Left ventricle myocardium inferior (tissue), 1 donor: ENCODE data around the gene NDUFAF2. TPM values are rescaled to one million over a fixed set of nuclear protein-coding genes. Genes with fewer than 3 reads are reported as not detected.

Experiments used
- DNase-seq: peaks from one replicate; pipeline ENCODE4 v3.0.0-alpha.2; 2020
- H3K27ac ChIP-seq: fragments of 200-600 bp; replicated peaks from 2 replicates; pipeline ENCODE4 v1.8.0; 2021
- H3K27me3 ChIP-seq: fragments of 200-600 bp; 2 replicates; pipeline ENCODE4 v1.8.0; 2021; ENCODE audit warnings: low read depth
- H3K36me3 ChIP-seq: fragments of 200-600 bp; 2 replicates; pipeline ENCODE4 v1.8.0; 2021
- H3K4me1 ChIP-seq: fragments of 200-600 bp; 2 replicates; pipeline ENCODE4 v1.8.0; 2021
- H3K4me3 ChIP-seq: fragments of 200-600 bp; 2 replicates; pipeline ENCODE4 v1.8.0; 2021; ENCODE audit warnings: mild to moderate bottlenecking, moderate library complexity
- H3K9me3 ChIP-seq: fragments of 200-600 bp; replicated peaks from 2 replicates; pipeline ENCODE4 v1.8.0; 2021
- intact Hi-C: fragments of 100-400 bp; cut with micrococcal nuclease; formaldehyde crosslinking; loops from one replicate; pipeline ENCODE4 v1.11.0; 2022
- total RNA-seq: library from RNA; stranded (reverse); fragmentation: NEBNext Ultra II Directional; extraction: Animal tissue kit (Norgen Biotek cat#: 25700); gene quantifications from one replicate; pipeline ENCODE4 v1.2.1, GENCODE V29; 2021
- TF ChIP-seq, protein P1 (sequence below): fragments of 200-600 bp; IDR thresholded peaks from 2 replicates; pipeline ENCODE4 v1.8.0; 2021; ENCODE audit warnings: antibody characterized with exemption, mild to moderate bottlenecking, borderline replicate concordance
- donor health status: DM: no; HTN: yes; CAD: no; lungs with severe emphysema.

Gene NDUFAF2
- total RNA-seq, 1 donor from 2014 or later, result 37.6 TPM

DNA sequence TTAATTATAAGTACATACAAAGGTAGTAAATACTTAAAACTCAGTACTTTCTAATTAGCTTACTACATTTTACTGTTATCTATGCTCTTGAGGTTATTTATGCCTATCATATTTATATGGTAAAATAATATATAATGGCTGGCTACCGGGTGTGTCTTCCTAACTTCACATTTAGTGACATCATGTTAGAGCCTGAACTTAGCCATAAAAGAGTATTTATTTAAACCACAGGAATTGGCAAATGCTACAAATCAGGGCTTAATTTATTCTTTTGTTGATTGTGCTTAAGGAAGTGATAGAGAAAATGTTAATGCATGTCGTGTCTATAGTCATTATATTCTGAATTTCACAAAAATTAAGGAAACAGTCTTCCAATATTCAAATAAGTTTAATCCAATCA, 73.1 kb downstream of the NDUFAF2 start:
- Histone ChIP-seq H3K4me3 (no peak overlapping the region), H3K27ac (no peak overlapping the region), H3K4me1 (no peaks in the 10 kb centered on the region), H3K9me3 (peaks cover 7% of the 10 kb centered on the region), H3K36me3 (no peaks in the 10 kb centered on the region), H3K27me3 (no peaks in the 10 kb centered on the region)
- TF ChIP-seq, protein P1, sequence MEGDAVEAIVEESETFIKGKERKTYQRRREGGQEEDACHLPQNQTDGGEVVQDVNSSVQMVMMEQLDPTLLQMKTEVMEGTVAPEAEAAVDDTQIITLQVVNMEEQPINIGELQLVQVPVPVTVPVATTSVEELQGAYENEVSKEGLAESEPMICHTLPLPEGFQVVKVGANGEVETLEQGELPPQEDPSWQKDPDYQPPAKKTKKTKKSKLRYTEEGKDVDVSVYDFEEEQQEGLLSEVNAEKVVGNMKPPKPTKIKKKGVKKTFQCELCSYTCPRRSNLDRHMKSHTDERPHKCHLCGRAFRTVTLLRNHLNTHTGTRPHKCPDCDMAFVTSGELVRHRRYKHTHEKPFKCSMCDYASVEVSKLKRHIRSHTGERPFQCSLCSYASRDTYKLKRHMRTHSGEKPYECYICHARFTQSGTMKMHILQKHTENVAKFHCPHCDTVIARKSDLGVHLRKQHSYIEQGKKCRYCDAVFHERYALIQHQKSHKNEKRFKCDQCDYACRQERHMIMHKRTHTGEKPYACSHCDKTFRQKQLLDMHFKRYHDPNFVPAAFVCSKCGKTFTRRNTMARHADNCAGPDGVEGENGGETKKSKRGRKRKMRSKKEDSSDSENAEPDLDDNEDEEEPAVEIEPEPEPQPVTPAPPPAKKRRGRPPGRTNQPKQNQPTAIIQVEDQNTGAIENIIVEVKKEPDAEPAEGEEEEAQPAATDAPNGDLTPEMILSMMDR, result no peak
- intact Hi-C loops, result no loop called here
- no peak for DNase-seq

DNA sequence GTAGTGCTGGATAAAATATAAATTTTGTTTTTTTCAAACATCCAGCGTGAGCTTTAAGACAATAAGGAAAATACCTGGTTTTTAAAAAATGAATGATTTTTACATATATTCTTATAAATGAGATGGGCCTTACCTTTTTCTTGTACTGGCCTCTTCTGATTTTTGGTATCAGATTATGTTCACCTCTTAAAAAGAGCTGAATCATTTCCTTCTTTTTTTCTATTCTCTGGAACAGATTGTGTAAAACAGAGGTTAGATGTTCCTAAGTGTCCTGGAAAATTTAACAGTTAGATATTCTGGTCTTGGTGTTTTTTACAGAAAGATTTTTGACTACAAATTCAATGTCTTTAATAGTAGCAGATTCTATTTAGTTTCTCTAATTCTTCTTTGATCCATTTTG, 74.6 kb downstream of the NDUFAF2 start:
- no peak overlapping the region for H3K27ac ChIP-seq
- TF ChIP-seq, protein P1, result no peak
- H3K9me3 ChIP-seq, result peaks cover 7% of the 10 kb centered on the region
- DNase-seq, result no peak
- no peaks in the 10 kb centered on the region for H3K36me3 ChIP-seq
- H3K27me3 ChIP-seq, result no peaks in the 10 kb centered on the region
- H3K4me3 ChIP-seq, result no peak overlapping the region
- H3K4me1 ChIP-seq, result peaks cover 4% of the 10 kb centered on the region
- intact Hi-C loops, result no loop called here

GRCh38 chr5:61020415-61020814, 75.4 kb downstream of the NDUFAF2 start:
- intact Hi-C loops, result no loop called here
- TF ChIP-seq, protein P1, result no peak
- H3K27me3 ChIP-seq, result no peaks in the 10 kb centered on the region
- H3K4me3 ChIP-seq, result no peak overlapping the region
- no peak overlapping the region for H3K27ac ChIP-seq
- no peaks in the 10 kb centered on the region for H3K36me3 ChIP-seq
- H3K4me1 ChIP-seq, result peaks cover 8% of the 10 kb centered on the region
- no peak for DNase-seq
- peaks cover 7% of the 10 kb centered on the region for H3K9me3 ChIP-seq

GRCh38 chr5:61023131-61023530, 78.1 kb downstream of the NDUFAF2 start:
- peaks cover 7% of the 10 kb centered on the region for H3K9me3 ChIP-seq
- no peaks in the 10 kb centered on the region for H3K36me3 ChIP-seq
- H3K27ac ChIP-seq, result no peak overlapping the region
- H3K4me1 ChIP-seq, result peaks cover 8% of the 10 kb centered on the region
- no peaks in the 10 kb centered on the region for H3K27me3 ChIP-seq
- H3K4me3 ChIP-seq, result no peak overlapping the region
- no peak for DNase-seq
- TF ChIP-seq, protein P1, result no peak
- intact Hi-C loops, result no loop called here

DNA sequence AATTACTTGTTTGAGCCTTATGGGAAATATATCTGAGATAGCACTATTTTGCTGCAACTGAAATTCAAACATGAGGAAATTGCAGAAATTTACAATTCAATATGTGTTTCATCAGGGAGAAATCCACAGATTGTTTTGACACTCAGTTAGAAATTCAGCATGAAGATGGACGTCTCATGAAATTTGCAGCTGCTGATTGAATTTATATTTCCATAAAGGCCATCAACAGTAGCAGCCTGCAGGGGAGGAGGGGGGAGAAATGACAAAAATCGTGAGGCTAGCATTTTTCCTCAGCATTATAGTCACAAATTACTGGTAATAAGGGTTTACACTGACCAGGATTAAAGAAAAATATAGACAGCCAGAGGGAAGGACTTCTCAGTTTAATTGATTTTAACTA, 81.0 kb downstream of the NDUFAF2 start:
- Histone ChIP-seq H3K4me1 (peaks cover 16% of the 10 kb centered on the region), H3K9me3 (peaks cover 7% of the 10 kb centered on the region), H3K27ac (no peak overlapping the region), H3K36me3 (no peaks in the 10 kb centered on the region), H3K27me3 (no peaks in the 10 kb centered on the region), H3K4me3 (no peak overlapping the region)
- TF ChIP-seq, protein P1, result no peak
- intact Hi-C loops, result no loop called here
- DNase-seq, result no peak

DNA sequence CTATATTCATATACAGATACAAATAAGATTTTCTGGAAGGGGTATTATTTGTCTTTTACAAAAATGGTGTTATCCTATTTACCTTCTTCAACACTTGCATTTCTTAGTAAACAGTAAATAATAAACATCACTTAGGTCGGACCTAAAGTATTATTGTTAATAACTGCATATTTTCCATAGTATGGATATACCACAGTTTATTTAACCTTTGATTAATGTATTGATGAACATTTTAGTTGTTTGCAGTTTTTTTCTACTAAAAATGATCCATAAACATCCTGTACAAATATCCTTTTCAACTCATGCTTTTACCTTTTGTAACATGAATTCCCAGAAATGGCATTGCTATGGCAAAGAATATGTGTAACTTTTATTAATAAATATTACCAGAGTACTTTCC, 83.4 kb downstream of the NDUFAF2 start:
- Histone ChIP-seq H3K36me3 (no peaks in the 10 kb centered on the region), H3K4me1 (peaks cover 16% of the 10 kb centered on the region), H3K27ac (no peak overlapping the region), H3K27me3 (no peaks in the 10 kb centered on the region), H3K9me3 (no peaks in the 10 kb centered on the region), H3K4me3 (no peak overlapping the region)
- intact Hi-C loops, result no loop called here
- TF ChIP-seq, protein P1, result no peak
- DNase-seq, result no peak
